ENCODE data around the gene AFDN.

AFDN gene

DNA sequence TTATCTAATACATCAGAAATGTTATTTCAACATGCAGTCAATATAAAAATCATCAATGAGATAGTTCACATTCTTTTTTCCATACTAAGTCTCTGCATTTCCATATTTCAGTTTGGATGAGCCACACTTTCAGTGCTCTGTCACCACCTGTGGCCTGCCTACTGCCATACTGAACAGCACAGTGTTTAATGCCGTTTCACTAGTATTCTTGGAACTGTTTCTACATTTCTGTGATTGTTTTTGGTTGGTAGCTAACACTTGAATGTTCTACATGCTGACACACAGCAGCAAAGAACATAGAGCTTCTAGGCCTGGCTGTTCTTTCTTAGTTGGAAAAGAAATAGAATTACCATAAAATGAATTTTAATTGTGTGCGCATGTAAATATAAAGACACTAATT lies 109.3 kb downstream of the AFDN start:
- peaks cover 4% of the 10 kb centered on the region for H3K36me3 Mint-ChIP-seq (ENCODE audit: low read depth)
- no peak overlapping the region for H3K27ac Mint-ChIP-seq
- H3K4me3 Mint-ChIP-seq, result no peak overlapping the region
- peaks cover 4% of the 10 kb centered on the region for H3K4me1 Mint-ChIP-seq (ENCODE audit: low read depth)
- peaks cover 3% of the 10 kb centered on the region for H3K27me3 Mint-ChIP-seq (ENCODE audit: low read depth)
- no peaks in the 10 kb centered on the region for H3K9me3 Mint-ChIP-seq

DNA sequence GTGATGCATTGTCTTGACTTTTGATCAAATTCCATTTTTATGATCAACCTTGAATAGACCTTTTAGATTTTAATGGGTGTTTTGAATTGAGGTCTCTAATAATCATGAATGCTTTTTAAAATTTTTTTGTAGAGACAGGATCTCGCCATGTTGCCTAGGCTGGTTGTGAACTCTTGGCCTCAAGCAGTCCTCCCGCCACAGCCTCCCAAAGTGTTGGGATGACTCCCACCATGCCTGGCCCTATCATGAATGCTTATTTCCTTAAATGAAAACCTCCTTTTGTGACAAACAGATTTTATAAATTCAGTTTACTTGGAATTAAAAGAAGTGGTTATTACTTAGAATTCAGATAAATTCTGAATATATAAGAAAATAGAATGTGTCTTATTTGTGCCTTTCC lies 110.6 kb downstream of the AFDN start:
- Mint-ChIP-seq H3K36me3 (ENCODE audit: low read depth) (peaks cover 4% of the 10 kb centered on the region), H3K4me1 (ENCODE audit: low read depth) (peaks cover 4% of the 10 kb centered on the region), H3K27ac (no peak overlapping the region), H3K27me3 (ENCODE audit: low read depth) (peaks cover 3% of the 10 kb centered on the region), H3K9me3 (no peaks in the 10 kb centered on the region), H3K4me3 (no peak overlapping the region)

DNA sequence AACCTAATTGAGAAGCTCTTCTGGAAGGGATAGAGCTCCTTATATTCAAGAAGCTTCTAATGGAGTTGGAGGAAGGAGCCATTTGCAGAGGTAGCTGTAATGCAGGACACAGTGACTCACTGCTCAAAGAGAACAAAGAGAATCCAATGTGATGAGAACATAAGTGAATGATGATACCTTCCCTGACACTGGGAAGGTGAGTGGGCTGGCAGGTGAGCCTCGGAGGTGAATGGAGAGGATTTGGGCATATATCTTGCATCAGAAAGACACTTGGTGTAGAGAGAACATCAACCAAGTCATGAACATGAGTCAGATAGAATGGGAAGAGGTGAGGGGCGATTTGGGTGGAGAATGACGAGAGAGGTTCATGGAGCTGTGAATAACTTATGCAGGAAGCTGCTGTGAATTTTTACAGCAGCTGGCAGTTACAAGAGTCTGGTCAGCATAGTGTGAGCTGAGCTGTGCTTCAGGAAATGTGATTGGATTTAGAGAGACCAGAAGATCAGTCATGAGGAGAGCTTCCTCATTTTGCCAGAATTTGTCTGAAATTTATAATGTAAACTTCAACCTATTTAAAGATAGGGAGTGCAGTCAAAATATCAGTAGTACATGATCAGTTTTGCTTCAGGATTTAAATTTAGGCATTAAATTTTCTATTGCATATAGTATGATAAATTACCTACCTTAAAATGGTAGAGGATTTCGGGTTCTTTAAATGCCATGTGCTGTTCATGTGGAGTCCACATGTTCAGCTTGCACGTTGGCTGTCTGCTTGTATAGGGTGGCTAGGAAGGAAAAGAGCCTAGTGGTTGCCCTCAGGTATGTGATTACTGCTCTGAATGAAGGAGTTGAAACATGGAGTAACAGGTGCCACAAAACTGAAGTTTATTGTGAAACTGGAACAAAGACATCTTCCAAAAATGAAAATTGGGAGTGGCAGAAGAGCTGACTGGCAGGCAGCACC lies 111.5 kb downstream of the AFDN start:
- Mint-ChIP-seq H3K36me3 (ENCODE audit: low read depth) (peaks cover 4% of the 10 kb centered on the region), H3K4me3 (no peak overlapping the region), H3K27me3 (ENCODE audit: low read depth) (peaks cover 3% of the 10 kb centered on the region), H3K9me3 (no peaks in the 10 kb centered on the region), H3K27ac (no peak overlapping the region), H3K4me1 (ENCODE audit: low read depth) (peaks cover 4% of the 10 kb centered on the region)

DNA sequence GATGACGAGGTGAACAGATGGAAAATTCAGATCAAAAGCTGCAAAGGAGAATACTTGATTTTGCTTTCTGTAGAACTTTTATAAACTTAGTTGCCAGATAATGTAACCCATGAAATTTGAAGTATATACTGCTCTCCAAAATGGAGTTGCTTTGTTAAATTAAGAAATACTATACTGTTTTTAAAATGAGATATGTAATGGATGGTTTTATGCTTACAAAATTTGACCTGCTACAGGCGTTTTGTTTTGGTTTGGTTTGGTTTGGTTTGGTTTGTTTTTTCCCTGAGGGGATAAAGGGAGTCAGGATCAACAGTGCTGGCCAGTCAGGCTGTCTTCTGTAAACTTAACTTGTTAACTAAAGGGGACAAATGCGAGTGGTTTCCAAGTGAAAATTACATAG lies 115.1 kb downstream of the AFDN start:
- no peak overlapping the region for H3K27ac Mint-ChIP-seq
- H3K4me3 Mint-ChIP-seq, result no peak overlapping the region
- H3K27me3 Mint-ChIP-seq (ENCODE audit: low read depth), result peaks cover 3% of the 10 kb centered on the region
- no peaks in the 10 kb centered on the region for H3K9me3 Mint-ChIP-seq
- H3K36me3 Mint-ChIP-seq (ENCODE audit: low read depth), result peaks cover 6% of the 10 kb centered on the region
- H3K4me1 Mint-ChIP-seq (ENCODE audit: low read depth), result peaks cover 4% of the 10 kb centered on the region

DNA sequence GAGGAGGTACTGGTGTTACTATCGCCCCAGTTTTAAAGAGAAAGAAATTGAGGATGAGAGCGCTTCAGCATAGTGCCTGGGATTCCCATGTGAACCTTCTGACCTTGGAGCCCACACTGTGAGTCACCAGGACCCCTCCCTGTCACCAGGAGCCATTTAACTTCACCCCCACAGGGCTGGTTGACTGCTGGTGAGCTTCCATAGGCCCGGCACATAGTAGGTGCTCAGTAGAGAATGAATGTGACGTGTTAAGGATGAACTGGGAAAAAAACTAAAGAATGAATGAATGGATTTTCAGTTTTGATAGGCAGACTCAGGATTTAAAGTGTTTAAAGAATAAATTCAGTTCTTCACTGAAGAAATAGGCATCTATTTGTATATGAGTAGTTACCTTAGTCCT lies 117.4 kb downstream of the AFDN start:
- H3K9me3 Mint-ChIP-seq, result no peaks in the 10 kb centered on the region
- no peaks in the 10 kb centered on the region for H3K4me1 Mint-ChIP-seq (ENCODE audit: low read depth)
- H3K4me3 Mint-ChIP-seq, result no peak overlapping the region
- H3K27me3 Mint-ChIP-seq (ENCODE audit: low read depth), result no peaks in the 10 kb centered on the region
- no peak overlapping the region for H3K27ac Mint-ChIP-seq
- peaks cover 14% of the 10 kb centered on the region for H3K36me3 Mint-ChIP-seq (ENCODE audit: low read depth)

DNA sequence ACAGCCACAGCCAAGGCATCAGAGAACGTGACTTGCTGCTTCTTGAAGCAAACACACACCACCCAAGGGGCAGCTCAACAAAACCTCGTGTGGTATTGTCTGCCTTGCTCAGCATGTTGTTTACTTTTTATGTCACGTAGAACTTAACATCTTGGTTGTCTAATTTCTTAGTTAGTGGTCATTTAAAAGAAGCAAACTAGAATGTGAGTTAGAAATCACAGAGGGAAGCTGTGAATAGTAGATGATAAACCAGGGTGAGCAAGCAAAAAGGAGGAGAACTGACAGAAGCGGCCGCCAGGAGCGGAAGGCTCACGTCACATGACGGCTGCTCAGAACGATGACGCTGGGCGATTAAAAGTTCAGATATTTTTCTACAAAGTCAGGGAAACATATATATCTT lies 119.3 kb downstream of the AFDN start:
- Mint-ChIP-seq H3K4me3 (no peak overlapping the region), H3K27me3 (ENCODE audit: low read depth) (no peaks in the 10 kb centered on the region), H3K9me3 (no peaks in the 10 kb centered on the region), H3K4me1 (ENCODE audit: low read depth) (no peaks in the 10 kb centered on the region), H3K36me3 (ENCODE audit: low read depth) (peaks cover 22% of the 10 kb centered on the region), H3K27ac (no peak overlapping the region)

DNA sequence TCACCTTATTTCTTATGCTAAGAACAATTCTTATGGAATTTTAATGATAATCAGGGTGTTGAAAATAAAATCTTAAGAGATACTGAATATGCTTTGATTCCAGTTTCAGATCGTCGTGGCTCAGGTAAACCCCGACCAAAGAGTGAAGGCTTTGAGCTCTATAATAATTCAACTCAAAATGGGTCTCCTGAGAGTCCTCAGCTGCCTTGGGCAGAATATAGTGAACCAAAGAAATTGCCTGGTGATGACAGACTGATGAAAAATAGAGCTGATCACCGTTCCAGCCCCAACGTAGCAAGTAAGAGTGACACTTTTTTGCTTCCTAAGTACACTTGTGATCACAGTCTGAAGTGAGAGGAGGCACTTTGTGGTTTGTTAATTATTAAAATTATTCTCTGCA lies 119.9 kb downstream of the AFDN start:
- H3K4me3 Mint-ChIP-seq, result no peak overlapping the region
- H3K9me3 Mint-ChIP-seq, result no peaks in the 10 kb centered on the region
- H3K27ac Mint-ChIP-seq, result no peak overlapping the region
- H3K27me3 Mint-ChIP-seq (ENCODE audit: low read depth), result no peaks in the 10 kb centered on the region
- peaks cover 22% of the 10 kb centered on the region for H3K36me3 Mint-ChIP-seq (ENCODE audit: low read depth)
- no peaks in the 10 kb centered on the region for H3K4me1 Mint-ChIP-seq (ENCODE audit: low read depth)

DNA sequence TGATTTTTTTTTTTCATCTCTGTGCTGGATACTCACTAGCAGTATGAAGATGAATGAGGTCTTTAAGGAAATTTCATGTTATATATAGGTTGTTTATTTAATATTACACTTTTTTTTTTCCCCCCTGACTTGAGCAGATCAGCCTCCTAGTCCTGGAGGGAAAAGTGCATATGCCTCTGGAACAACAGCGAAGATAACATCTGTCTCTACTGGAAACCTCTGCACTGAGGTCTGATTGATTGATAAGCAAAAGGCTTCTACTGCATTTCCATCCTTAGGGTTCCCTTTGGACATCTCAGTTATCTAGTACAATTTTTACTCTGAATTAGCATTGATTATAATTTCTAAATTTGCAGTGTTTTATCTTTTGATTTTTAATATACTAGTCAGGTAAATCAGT lies 121.0 kb downstream of the AFDN start:
- H3K27ac Mint-ChIP-seq, result no peak overlapping the region
- H3K4me1 Mint-ChIP-seq (ENCODE audit: low read depth), result no peaks in the 10 kb centered on the region
- H3K9me3 Mint-ChIP-seq, result no peaks in the 10 kb centered on the region
- H3K36me3 Mint-ChIP-seq (ENCODE audit: low read depth), result peaks cover 22% of the 10 kb centered on the region
- H3K27me3 Mint-ChIP-seq (ENCODE audit: low read depth), result no peaks in the 10 kb centered on the region
- H3K4me3 Mint-ChIP-seq, result no peak overlapping the region

DNA sequence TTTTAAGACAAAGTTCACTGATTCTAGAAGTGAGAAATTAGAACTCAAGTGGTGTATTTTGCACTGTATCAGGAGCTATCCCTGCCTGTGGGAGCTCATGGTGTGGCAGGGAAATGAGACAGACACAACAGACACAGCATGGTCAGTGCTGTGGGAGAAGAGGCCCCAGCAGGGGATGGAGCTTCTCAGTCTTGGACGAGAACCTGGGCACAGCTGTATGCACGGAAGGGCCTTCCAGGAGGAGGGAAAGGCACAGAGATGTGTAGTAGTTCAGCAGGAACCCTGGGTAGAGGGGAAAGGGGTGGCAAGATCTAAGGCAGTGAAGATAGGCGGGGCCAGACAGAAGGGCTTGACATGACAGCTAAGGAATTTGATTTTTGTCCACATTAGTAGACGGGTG lies 122.0 kb downstream of the AFDN start:
- Mint-ChIP-seq H3K4me1 (ENCODE audit: low read depth) (no peaks in the 10 kb centered on the region), H3K9me3 (no peaks in the 10 kb centered on the region), H3K36me3 (ENCODE audit: low read depth) (peaks cover 22% of the 10 kb centered on the region), H3K4me3 (no peak overlapping the region), H3K27ac (no peak overlapping the region), H3K27me3 (ENCODE audit: low read depth) (no peaks in the 10 kb centered on the region)

DNA sequence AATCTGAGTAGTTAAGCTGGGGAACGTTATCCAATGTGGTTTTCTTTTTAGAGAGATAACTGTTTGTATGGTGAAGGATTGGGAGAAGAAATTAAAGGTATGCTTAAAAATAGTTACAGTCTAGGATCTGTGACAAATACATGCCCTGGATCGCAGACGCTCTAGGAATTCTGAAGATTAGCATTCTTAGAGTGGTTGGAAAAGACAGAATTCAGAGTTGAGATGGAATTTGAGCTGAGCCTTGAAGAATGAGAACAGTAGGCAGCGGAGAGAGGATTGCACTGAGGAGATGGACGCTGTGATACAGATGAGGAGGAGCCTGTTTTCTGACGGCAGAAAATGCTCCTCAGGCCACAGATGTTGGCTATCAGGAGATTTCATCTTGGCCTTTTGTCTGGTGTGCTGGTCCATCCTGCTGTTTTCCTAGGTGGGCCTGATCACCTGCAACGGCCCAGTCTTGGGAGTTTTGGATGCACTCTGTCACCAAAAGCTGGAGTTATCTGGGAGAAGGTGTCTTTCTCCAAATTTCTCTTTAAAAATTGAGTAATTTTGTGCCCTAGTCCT lies 122.5 kb downstream of the AFDN start:
- Mint-ChIP-seq H3K27me3 (ENCODE audit: low read depth) (no peaks in the 10 kb centered on the region), H3K4me3 (no peak overlapping the region), H3K27ac (no peak overlapping the region), H3K36me3 (ENCODE audit: low read depth) (peaks cover 22% of the 10 kb centered on the region), H3K4me1 (ENCODE audit: low read depth) (no peaks in the 10 kb centered on the region), H3K9me3 (no peaks in the 10 kb centered on the region)

DNA sequence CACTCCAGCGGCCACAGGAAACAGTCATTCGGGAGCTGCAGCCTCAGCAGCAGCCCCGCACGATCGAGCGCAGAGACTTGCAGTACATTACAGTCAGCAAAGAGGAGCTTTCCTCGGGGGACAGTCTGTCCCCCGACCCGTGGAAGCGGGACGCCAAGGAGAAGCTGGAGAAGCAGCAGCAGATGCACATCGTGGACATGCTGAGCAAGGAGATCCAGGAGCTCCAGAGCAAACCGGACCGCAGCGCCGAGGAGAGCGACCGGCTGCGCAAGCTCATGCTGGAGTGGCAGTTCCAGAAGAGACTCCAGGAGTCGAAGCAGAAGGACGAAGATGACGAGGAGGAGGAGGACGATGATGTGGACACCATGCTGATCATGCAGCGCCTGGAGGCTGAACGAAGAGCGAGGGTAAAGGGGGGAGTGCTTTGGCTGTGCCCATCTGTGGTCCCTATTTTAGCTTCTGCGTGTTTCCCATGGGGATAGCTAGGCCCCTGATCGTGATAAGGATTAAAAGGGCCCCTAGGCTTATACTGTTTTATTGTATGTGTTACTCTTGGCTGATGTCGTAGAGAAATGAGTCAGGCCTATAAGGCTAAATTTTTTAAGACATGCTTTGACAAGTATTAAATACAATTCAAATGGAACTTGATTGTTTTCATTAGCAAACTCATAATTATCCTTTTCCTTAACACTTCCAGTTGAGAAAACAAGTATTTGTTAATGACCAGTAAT lies 125.2 kb downstream of the AFDN start:
- H3K27ac Mint-ChIP-seq, result no peak overlapping the region
- no peaks in the 10 kb centered on the region for H3K9me3 Mint-ChIP-seq
- H3K27me3 Mint-ChIP-seq (ENCODE audit: low read depth), result no peaks in the 10 kb centered on the region
- H3K4me1 Mint-ChIP-seq (ENCODE audit: low read depth), result no peaks in the 10 kb centered on the region
- peaks cover 20% of the 10 kb centered on the region for H3K36me3 Mint-ChIP-seq (ENCODE audit: low read depth)
- H3K4me3 Mint-ChIP-seq, result no peak overlapping the region

DNA sequence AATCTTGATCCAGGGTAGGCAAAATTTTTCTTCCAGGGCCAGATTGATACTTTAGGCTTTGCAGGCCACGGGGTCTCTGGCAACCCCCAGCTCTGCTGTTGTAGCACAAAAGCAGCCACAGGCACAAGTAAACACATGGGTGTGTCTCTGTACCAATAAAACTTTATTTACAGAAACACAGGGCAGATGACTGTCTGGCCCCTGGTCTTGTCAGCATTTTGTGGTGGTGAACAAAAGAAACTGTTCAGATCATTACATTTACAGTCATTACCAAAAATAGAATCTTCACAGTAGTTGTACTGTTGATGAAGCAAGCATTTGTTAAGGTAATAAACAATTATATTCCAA lies 125.8 kb downstream of the AFDN start:
- H3K27ac Mint-ChIP-seq, result no peak overlapping the region
- H3K4me3 Mint-ChIP-seq, result no peak overlapping the region
- H3K36me3 Mint-ChIP-seq (ENCODE audit: low read depth), result peaks cover 20% of the 10 kb centered on the region
- H3K4me1 Mint-ChIP-seq (ENCODE audit: low read depth), result no peaks in the 10 kb centered on the region
- H3K9me3 Mint-ChIP-seq, result no peaks in the 10 kb centered on the region
- no peaks in the 10 kb centered on the region for H3K27me3 Mint-ChIP-seq (ENCODE audit: low read depth)

DNA sequence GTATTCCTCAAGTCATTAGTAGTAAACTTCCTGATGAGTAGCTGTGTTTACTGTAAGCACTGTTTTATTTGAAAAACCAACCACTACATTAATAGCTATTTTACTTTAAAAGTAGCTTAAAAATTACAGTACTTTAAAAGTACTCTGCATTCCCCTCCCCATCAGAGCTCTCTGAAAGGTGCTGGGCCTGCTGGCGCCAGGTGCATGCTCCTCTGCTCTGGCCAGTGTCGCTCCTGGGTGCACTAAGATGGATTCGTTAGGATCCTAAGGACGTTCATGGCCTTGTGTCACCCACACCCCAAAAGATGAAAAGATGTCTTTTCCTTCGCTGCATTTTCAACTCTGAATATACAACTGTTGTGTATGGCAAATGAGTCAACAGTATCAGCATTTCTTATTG lies 126.8 kb downstream of the AFDN start:
- no peaks in the 10 kb centered on the region for H3K27me3 Mint-ChIP-seq (ENCODE audit: low read depth)
- peaks cover 16% of the 10 kb centered on the region for H3K36me3 Mint-ChIP-seq (ENCODE audit: low read depth)
- no peak overlapping the region for H3K27ac Mint-ChIP-seq
- H3K4me3 Mint-ChIP-seq, result no peak overlapping the region
- H3K9me3 Mint-ChIP-seq, result no peaks in the 10 kb centered on the region
- H3K4me1 Mint-ChIP-seq (ENCODE audit: low read depth), result no peaks in the 10 kb centered on the region

DNA sequence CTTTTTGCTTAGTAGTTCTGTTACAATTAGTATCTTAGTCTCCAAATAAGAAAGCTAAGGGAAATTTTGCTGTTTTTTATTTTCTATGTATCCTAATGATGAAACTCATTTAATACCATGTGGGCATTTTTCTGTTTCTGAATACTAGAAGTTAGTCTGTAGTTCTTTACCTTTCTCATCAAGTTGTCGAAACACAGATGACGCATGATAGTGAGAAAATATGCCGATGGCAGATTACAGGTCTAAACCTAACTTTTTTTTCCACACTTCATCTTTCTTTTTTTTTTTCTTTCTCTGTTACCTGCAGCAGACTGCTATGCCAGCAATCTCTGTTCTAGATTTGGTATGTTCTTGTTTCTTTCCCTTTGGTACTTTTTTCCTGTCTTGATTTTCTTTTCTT lies 127.4 kb downstream of the AFDN start:
- no peak overlapping the region for H3K27ac Mint-ChIP-seq
- H3K36me3 Mint-ChIP-seq (ENCODE audit: low read depth), result peaks cover 10% of the 10 kb centered on the region
- no peaks in the 10 kb centered on the region for H3K27me3 Mint-ChIP-seq (ENCODE audit: low read depth)
- H3K4me3 Mint-ChIP-seq, result no peak overlapping the region
- no peaks in the 10 kb centered on the region for H3K9me3 Mint-ChIP-seq
- no peaks in the 10 kb centered on the region for H3K4me1 Mint-ChIP-seq (ENCODE audit: low read depth)

DNA sequence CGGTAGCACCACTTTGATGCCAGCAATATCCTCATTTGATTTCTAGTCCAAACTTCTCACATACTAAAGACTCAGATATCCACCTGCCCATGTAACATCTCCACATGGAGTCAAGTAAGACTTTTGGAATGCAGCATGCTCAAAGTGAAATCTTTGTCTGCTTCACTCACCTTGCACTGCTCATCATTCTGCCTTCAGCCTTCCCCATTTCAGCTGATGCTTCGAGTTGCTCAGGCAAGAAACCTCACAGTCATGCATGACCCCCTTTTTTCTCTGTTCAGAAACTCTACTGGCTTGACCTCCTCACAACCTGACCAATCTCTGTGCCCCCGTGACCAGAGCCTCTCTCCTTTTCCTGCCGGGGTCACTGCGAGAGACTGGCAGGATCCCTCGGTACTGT lies 129.8 kb downstream of the AFDN start:
- no peaks in the 10 kb centered on the region for H3K27me3 Mint-ChIP-seq (ENCODE audit: low read depth)
- no peak overlapping the region for H3K4me3 Mint-ChIP-seq
- H3K36me3 Mint-ChIP-seq (ENCODE audit: low read depth), result peaks cover 3% of the 10 kb centered on the region
- H3K4me1 Mint-ChIP-seq (ENCODE audit: low read depth), result no peaks in the 10 kb centered on the region
- H3K27ac Mint-ChIP-seq, result no peak overlapping the region
- no peaks in the 10 kb centered on the region for H3K9me3 Mint-ChIP-seq

All from T-helper 1 cell treated with Interleukin-12 subunit alpha and Interleukin-12 subunit beta and Interleukin-4 antibody, amounts not matched to agents 30 μg/mL and 1 μg/mL, for 36 hours (primary cell).